ENCODE results near the gene FBXO7. TPM values are rescaled to one million over a fixed set of nuclear protein-coding genes. Genes with fewer than 3 reads are reported as not detected.

FBXO7 gene
- total RNA-seq, 2 donors from 2014 or later = 82.8 to 128 TPM

- Histone ChIP-seq H3K4me1 (replicated peaks) (peaks cover 7% of the 10 kb centered on the region), H3K27me3 (replicated peaks; ENCODE audit: insufficient read depth) (no peaks in the 10 kb centered on the region), H3K9me3 (no peaks in the 10 kb centered on the region), H3K4me3 (no peak overlapping the region), H3K36me3 (no peaks in the 10 kb centered on the region), H3K27ac (no peak overlapping the region)
- no peak for TF ChIP-seq CTCF (IDR thresholded peaks at IDR 0.05)
- peak; percentile 45 for TF ChIP-seq POLR2AphosphoS5 (IDR thresholded peaks at IDR 0.05)
- no peak for TF ChIP-seq POLR2A (IDR thresholded peaks at IDR 0.05)
- DNase-seq (ENCODE audit: low spot score) = no peak
- intact Hi-C loops (cut with DNase I) = loop anchor here (5.0 to 10.0 kb wide), 3 partner anchors 58 to 495 kb away; partner anchors contain the start of gene RTCB
- 35% methylated on average over 6 of the region's 6 CpGs for WGBS
Observed at GRCh38 chr22:32469799-32470212, 4.8 kb upstream of the FBXO7 start.

GRCh38 chr22:32473388-32473952 is 1.1 kb upstream of the FBXO7 start:
- no peaks in the 10 kb centered on the region for H3K9me3 ChIP-seq
- no peak overlapping the region for H3K4me3 ChIP-seq
- H3K27ac ChIP-seq = peak overlapping the region; percentile 99
- H3K27me3 ChIP-seq (replicated peaks; ENCODE audit: insufficient read depth) = no peaks in the 10 kb centered on the region
- TF ChIP-seq POLR2AphosphoS5 (IDR thresholded peaks at IDR 0.05) (no peak), CTCF (IDR thresholded peaks at IDR 0.05) (peak in 3 of 4 experiments; percentile 36 to 51 (median 42)), POLR2A (IDR thresholded peaks at IDR 0.05) (no peak)
- no peak for DNase-seq (ENCODE audit: low spot score)
- WGBS = 59% methylated on average over 6 of the region's 6 CpGs
- H3K4me1 ChIP-seq (replicated peaks) = peaks cover 7% of the 10 kb centered on the region
- no peaks in the 10 kb centered on the region for H3K36me3 ChIP-seq
- intact Hi-C loops (cut with DNase I) = loop anchor here (5.0 to 10.0 kb wide), 3 partner anchors 61 to 499 kb away; partner anchors contain the start of gene RTCB

- WGBS = under 1% methylated on average over 17 of the region's 17 CpGs
- Histone ChIP-seq H3K27me3 (replicated peaks; ENCODE audit: insufficient read depth) (no peaks in the 10 kb centered on the region), H3K36me3 (no peaks in the 10 kb centered on the region), H3K4me3 (peak overlapping the region; percentile 96 to 99), H3K4me1 (replicated peaks) (peaks cover 7% of the 10 kb centered on the region), H3K27ac (peak overlapping the region; percentile 99), H3K9me3 (no peaks in the 10 kb centered on the region)
- peak; percentile 42 for DNase-seq (ENCODE audit: low spot score)
- intact Hi-C loops (cut with DNase I) = loop anchor here (10.0 kb wide), 1 partner anchor 501 kb away; no protein-coding TSS in a partner anchor
- TF ChIP-seq POLR2A (IDR thresholded peaks at IDR 0.05) (no peak), POLR2AphosphoS5 (IDR thresholded peaks at IDR 0.05) (peak; percentile 3), CTCF (IDR thresholded peaks at IDR 0.05) (no peak)
Observed at GRCh38 chr22:32475468-32476010, 928 bp downstream of the FBXO7 start.

- Histone ChIP-seq H3K27me3 (replicated peaks; ENCODE audit: insufficient read depth) (no peaks in the 10 kb centered on the region), H3K4me3 (peak overlapping the region; percentile 96 to 99), H3K4me1 (replicated peaks) (peaks cover 7% of the 10 kb centered on the region), H3K9me3 (no peaks in the 10 kb centered on the region), H3K36me3 (no peaks in the 10 kb centered on the region), H3K27ac (peak overlapping the region; percentile 99)
- TF ChIP-seq POLR2A (IDR thresholded peaks at IDR 0.05) (no peak), CTCF (IDR thresholded peaks at IDR 0.05) (no peak), POLR2AphosphoS5 (IDR thresholded peaks at IDR 0.05) (no peak)
- 20% methylated on average over 8 of the region's 8 CpGs for WGBS
- intact Hi-C loops (cut with DNase I) = loop anchor here (10.0 kb wide), 1 partner anchor 502 kb away; no protein-coding TSS in a partner anchor
- no peak for DNase-seq (ENCODE audit: low spot score)
Observed at GRCh38 chr22:32476281-32477195, 1.9 kb downstream of the FBXO7 start.

Measured in prostate gland (tissue), 2 donors.